ENCODE measurements around the gene TMBIM1.
A peak's percentile ranks its signal among the peaks of the same experiment; 100 is the strongest.
"Not testable (repeated sequence)": the region's sequence is repeated elsewhere in the genome, so short reads cannot be mapped to it uniquely, and the experiment has no call there.

TMBIM1 gene

DNA sequence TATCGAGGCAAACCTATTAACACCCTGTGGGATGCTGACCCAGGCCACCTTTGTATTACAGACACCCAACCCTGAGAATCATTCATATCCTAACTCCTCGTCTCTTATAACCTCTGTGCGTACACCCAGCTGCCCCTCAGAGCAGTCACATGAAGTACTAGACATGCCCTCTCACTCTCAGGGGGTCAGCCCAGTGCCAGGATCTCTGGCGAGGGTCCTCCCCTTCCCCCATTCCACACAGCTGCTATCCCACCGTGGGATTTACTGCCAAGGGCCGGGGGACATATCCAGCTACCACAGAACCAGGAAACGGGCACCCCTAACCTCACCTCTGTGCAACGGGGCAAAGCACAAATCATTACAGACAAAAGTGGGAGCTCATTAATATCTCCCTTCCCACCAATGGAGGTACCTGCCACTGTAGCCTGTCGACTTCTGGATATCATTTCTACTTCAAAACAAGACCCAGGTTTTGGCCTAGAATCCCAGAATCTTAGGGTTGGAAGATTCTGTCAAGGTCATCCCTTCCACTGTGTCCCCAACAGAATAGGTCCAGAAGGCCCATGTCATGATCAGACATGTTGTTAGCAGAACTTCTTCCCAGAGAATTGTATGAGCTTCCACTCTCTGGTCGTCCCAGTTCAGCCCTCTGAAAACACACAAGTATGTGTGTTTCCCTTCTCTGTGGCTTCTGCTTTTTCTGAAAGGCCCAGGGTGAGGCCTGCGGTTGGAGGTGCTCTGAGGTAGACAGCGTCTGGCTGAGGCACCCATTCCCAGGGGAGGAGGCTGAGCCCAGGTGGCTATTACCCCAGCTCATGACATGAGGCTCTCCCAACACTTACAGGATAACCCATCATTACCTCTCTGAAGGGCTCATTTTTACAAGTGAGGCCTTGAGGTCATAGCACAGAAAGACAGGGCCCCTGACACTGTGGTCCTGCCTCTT is 1.7 kb downstream of the TMBIM1 start:
- peak; percentile 32 for DNase-seq

DNA sequence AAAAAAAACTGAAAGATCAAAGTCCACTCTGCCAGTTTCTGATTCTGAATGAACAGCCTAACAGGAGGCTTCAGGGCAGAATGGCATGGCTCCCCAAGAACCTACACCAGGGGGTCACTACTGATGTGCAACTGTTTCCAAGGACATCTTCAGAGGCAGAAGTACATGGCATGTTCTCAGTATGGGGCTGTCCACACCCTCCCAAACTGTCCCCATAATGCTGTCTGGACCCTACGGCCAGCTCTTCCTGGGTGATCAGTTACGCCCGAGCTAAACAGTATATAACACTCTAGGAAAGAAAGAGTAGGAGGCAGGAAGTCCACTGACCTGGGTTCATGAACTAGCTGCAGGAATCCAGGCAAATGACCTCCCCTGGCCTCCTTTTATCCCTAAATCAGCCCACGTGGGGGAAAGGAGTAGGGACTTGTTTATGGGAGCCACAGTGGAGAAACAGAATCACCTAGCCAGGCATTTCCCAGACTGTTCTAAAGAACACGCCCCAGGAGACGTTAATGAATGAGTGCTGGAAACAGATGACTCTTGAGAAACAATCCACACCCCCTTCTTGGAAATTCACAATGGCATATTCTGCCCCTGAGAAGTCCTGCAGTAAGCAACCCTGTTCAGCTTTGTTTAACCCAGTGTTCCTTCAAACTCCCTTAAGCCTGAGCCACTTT is 2.5 kb downstream of the TMBIM1 start:
- no peak for DNase-seq

DNA sequence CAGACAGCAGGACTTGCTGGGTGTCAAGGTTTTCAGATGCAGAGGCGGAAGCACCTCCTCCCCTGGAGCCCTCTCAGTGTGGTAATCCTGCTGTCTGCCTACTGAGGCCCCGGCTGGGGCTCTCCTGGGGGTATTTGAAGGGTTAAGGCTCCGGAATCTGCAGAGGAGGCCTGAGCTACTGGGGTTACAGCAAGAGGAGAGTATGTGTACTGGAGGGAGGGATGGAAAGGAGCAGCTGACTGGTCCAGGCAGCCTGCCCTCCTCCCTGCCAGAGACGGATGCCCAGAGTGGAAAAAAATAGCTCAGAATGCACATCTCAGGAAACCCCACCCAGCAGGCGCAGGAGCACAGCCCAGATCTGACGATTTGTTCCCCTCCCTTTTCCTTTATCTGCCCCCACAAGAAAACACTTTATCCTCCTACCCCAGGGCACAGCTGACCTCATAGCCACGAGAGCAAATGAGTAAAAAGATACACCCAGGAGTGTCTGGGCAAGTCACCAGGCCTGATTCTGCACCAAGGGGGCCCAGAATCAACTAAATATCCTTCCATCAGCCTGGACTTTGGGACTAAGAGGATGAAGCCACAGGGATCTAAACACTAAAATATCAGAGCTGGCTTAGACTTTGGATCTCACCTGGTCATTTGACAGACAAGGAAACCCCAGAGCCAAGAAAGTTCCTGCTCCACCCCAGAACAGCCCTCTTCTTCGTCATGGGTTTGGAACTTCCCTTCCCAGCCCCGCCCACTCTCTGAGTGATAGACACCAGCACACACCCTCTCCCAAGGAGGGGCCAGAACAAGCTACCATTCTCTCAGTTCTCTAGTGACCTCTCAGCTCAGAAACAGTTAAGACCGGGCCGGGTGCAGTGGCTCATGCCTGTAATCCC is 5.5 kb downstream of the TMBIM1 start:
- DNase-seq = peak; percentile 64

DNA sequence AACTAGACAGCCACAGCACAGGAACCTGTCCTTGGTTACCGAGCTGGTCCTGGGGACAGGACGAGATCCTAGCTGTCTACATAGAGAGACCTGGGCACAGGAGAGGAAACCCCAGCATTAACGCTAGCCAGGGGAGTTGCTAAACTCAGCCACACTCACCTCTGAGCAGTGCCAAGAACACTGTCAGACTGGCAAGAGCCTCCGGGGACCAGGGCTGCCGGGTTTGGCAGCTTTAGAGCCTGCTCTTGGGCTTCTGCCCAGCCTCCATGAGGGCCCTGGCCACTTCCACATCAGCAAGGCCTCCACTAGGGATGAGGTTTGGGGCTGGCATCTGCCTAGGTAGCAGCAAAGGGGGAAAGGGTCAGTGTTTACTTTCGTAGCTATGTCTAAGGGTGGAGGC is 6.7 kb downstream of the TMBIM1 start:
- no peak for DNase-seq

DNA sequence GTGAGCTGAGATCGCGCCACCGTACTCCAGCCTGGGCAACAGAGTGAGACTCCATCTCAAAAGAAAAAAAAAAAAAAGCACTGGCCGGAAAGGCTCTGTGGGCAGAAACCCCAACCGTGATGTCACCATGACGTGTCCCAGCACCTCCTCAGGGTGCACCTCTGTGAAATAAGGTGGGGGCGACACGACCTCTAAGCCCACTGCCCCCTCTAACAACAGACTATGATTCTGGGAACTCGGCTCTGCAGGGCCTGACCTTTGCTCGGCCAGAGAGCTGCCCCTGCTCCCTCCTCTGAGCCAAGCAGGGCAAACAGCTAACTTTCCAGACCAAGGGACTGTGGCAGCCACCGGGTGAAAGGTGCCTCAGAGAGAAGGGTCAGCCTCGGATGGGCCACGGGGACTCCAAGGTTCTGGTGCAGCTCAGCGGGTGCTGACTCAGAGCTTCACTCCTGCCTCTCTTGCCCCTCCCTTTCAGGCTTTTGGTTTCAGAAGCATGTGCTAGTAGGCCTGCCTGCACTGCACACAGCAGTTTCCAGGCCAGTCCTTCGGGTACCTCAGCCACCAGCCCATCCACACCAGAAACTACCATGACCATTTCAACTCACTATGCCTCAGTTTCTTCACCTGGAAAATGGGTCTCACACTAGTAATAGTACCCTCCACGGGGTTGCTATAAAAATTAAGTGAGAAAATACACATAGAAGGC is 8.0 kb downstream of the TMBIM1 start:
- no peak for DNase-seq

DNA sequence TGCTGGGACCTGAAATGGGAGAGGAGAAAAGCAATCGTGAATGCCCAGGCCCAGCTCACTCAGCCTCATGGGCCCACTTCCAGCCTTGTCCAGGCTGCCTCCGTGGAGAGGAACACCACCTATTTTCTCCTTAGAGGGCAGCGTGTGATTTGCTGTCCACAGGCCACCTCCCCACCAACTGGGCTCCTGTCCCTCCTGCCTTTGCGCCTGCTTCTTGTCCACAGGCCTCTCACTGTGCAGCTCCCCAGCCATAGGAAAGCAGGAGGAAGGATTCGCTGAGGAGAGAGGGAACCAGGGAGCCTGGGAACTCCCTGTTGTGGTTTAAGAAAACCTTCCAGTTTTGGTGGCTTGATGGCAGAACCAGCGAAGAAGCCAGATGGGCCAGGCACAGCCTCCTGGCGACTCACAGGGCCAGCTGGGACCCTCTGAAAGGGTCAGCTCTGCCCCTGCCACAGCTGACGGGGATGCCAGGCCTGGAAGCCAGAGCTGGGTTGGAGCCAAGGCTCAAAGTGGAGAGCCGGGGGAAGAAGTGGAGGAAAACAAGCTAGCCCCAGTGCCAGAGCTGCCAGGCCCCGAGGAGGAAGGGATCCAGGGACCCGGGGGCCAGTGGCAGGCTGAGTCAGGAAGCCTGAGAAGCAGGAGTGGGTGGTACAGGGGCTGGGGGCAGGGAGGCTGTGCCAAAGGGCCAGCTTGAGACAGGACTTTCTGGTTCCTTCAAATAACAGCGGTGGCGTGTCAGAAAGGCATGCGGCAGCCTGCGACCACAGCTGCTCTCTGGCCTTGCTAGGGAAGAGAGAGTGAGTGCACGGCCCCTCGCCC is 9.9 kb downstream of the TMBIM1 start:
- DNase-seq = no peak

DNA sequence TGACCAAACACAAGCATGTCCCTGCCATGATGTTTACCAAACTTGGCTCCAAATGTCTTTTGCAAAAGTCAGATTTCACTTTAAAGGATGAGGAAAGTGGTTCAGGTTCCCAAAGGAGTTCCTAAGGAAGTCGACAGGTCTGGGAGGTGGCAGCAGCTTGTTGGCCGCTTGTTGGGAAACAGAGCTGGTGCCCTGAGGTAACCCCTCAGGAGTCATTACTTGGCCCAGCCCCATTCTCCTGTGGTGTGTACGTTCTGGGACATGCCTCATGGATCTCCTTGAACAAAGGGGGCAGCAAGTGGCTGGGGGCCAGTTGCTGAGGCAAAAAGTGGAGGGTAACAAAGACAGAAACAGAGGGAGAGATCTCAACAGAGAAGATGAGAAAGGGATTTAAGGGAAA is 10.9 kb downstream of the TMBIM1 start:
- no peak for DNase-seq

DNA sequence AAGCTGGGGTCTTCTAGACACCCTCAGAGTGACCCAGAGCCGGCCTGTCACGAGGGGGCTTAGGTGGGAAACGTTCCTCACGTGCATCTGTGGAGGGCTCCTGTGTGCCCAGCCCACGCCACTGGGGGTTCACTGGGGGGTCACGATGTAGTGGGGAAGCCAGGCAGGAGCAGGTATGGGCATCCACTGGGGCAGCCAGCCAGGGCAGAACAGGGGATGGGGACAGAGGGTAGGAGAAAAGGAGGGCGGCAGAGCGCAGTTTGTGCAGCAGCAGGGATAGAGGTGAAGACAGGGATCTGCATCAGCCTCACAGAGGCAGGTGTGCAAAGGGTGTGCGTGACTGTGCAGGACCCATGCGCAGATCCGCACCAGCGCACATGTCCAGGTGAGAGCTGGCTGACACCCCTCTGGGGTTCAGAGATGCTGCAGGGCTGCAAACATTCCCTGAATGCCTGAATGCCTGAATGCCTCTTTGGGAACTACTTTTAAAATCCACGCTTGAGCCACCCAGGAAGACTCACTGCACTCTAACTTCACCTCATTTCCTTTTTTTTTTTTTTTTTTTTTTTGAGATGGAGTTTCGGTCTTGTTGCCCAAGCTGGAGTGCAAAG is 11.9 kb downstream of the TMBIM1 start:
- no peak for DNase-seq

DNA sequence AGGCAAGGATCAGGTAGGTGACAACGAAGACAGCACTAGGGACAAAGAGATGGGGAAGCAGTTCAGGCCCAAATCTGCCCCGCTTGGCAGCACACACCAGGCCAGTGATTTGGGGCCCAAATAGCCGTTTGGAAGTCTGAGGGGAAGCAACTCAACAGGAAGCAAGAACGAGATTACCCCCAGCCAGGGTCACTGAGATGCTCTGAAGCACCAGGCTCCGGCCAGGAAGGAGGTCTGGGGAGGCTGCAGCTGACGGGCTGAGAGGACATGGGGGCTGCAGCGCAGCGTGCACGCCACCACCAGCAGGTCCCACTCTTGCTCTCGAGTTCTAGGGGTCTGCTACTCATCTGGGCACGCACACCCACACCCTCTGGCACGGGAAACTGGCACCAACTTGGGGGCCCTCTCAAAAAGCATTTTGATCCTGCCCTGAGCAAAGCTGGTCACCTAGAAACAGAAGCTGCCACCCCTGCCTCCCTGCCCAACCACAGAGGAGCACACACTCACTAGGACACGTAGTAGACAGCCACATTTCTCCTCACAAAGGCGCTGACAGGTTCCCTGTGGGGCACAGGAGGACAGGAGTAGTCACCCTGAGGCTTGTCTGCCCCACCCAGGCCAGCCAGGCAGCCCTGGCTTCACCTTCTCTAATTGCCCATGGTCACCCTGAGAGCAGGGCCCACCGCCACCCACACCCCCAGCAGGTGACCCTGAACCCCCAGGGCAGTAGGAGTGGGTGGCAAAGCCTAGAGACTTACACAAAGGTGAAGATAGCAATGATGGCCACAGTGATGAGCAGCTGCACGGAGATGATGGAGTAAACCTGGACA is 13.6 kb downstream of the TMBIM1 start:
- DNase-seq = no peak

DNA sequence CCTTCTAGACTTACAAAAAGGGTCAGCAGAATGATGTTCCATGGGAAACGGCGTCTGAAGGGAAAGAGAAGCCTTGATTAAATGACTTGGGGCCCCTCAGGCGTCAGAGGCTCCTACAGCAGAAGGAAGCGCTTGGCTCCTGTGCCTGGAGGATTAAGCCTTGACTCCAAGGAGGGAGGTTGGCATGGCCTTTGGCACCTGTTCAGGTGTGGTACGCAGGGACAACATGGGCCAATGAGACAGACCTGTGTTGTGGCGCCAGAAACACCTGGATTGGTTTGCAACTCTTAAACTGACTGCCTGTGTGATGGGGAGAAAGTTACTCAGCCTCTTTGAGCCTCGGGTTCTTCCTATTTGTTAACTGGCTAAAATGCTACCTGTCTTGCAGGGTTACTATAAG is 14.4 kb downstream of the TMBIM1 start:
- no peak for DNase-seq

DNA sequence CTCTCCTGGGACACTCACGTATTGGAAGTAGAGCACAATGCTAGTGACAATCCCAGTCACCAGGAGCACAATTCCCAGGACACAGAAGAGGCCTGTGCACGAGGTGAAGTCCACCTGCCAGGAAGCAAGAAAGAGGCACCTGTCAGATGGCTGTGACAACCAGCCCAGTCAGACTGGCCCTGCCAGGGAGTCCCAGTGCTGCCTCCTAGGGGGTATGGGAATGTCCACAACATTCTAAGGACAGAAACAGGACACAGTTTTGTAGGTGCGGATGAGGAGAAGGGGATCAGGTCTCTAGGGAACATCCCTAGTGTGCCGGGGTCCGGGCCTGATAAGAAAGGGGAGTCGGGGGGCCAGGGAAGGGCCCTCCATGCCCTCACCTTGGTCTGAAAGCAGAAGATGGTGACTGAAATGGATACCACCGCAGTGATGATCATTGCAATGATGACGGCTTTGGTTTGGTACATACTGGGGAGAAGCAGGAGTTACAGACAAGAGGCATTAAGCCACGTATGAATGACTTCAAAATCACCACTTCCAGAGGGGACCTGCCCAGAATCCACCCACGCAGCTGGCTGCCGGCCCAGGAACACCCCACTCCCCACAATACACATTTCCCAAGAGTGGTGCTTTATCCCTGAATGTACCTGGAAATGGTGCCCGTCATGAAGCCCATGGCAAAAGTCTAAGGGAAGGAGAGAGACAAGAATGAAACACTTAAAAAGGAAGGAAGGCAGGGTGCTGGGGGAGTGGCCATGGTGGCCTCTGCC is 15.1 kb downstream of the TMBIM1 start:
- DNase-seq = no peak

DNA sequence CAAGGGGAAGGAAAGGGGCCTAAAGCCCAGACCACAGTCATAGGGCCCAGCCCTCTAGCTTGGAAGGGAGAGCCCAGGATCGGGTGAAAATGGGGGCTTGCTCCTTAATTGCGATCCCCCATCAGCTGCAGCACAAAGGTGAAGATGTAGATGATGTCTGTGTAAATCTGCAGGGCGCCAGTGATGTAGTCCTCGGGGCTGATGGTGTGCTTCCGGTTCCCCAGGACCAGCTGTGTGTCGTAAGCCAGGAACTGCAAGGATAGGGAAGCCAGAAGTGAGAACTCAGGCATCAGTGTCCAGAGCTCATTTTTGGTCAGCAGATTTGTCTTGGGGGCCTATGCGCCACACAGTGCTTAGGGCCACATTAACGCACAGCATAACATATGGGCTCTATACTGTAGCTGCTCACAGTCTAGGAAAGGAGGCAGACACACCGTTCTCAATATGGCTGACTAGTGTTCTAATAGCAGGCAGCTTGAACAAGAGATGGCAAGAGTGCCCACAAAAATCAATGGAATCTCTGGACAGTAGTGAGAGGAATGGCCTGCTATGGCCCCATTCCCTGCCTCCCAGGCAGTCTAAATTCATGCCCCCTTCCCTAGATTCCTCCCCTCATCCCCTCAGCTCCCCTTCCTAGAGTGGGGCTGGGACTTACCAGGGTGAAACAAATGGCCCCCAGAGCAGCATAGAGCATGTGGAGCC is 16.8 kb downstream of the TMBIM1 start:
- DNase-seq = no peak

DNA sequence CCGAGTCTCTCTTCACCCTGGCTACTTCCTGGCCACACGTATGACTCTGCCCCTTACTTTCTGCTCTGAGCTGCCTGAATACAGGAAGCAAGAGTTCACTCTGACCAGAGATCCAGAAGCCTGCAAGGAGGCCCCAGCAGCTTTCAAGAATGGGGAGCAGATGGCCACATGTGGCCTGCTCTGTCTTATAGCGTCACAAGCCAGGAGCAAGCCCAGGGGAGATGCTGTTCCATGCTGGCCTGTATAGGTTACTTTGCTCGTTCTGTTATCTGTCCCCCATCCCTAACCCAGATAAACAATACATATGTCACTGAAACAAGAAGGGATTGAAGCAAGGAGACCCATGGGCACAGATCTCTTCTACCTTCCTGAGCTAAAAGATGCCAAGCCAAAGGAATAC is 17.7 kb downstream of the TMBIM1 start:
- no peak for DNase-seq

DNA sequence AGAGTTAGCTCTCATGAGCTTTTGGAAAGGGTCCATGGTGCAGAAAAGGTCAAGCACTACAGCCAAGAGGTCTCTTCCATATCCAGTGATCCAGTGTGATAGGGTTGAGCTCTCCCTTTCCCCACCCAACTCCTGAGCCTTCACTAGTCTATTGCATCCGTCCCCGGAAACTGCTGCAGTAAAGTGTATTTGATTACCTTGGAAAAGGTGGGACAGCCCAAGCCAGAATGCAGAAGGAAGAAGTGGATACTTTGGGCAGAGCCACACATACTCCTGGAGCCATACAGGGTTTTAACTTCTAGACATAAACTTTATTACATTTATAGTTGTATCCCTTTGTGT is 18.4 kb downstream of the TMBIM1 start:
- no peak for DNase-seq

DNA sequence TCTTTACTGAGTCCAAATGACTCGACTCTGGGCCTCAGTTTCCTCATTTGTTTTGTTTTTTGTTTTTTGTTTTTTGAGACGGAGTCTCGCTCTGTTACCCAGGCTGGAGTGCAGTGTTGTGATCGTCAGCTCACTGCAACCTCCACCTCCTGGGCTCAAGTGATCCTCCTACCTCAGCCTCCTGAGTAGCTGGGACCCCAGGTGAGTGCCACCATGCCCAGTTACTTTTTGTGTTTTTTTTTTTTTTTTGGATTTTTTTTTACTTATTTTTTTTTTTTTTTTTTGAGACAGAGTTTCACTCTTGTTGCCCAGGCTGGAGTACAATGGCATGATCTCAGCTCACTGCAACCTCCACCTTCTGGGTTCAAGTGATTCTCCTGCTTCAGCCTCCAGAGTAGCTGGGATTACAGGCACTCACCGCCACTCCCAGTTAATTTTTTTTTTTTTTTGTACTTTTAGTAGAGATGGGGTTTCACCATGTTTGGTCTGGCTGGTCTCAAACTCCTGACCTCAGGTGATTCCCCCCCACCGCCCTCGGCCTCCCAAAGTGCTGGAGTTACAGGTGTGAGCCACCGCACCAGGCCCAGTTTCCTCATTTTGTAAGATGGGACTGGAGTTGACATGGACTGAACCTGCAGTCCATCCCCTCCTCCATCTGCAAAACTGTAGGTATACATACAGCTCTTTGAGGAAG is 18.9 kb downstream of the TMBIM1 start:
- not testable (repeated sequence) for DNase-seq

DNA sequence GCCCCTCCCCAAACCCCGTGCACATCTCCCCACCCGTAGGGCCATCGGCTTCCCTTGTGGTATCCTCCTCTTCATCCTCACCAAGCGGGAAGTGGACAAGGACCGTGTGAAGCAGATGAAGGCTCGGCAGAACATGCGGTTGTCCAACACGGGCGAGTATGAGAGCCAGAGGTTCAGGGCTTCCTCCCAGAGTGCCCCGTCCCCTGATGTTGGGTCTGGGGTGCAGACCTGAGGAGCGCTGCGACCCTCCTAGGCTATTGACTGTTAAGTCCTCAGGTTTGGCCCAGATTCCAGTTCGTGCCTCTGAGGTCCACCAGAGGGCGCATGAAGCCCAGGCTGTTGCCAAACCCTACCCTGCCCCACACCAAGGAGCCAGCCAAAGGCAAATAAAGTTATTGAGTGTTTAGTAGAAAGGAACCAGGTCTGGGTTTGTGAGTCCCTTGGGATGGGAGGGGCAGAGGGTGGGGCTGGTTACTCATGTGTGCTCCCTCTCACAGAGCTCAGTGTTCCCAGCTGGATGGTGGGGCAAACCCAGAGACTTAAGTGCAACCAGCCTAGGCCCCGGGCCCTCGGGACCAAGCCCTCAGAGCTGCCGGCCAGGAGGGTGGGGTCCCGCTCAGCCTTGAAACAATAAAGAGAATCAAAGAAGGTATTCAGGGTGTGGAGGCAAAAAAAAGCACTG is 19.6 kb downstream of the TMBIM1 start:
- peak; percentile 52 for DNase-seq

DNA sequence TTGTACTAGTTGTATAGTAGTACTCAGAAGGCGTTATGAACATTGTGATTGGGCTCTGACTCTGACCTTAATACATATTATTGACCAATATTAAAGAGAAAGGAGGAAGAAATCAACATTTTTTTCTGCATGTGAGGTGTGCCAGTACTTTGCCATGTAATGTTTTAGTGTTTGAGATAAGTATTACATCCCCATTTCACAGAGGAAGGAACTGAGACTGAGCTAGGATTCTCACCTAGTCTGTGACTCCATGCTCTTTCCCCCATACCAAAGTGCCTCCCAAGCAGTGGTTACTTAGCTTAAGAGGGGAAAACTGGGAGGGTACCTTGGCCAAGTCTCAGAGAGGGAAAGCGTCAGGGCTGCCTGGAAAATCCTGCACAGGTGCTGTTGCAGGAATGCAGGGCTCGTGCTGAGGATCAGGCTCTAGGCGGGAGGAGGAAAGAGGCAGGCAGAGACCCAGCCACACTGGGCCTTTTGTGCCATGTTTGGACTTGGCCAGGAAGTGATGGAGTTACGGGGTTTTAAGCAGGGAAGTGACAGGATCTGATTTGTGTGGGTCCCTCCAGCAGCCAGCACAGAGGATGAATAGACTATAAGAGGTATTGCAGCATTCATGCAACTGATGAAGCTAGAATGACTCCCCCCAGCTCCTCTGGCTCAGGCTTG is 20.3 kb downstream of the TMBIM1 start:
- DNase-seq = no peak

All from KG1 (cell line).